ENCODE data around the gene CUL1. TPM values are rescaled to one million over a fixed set of nuclear protein-coding genes. Genes with fewer than 3 reads are reported as not detected.

Gene CUL1
- total RNA-seq, 1 experiment from 2014 or later: 53.1 TPM

DNA sequence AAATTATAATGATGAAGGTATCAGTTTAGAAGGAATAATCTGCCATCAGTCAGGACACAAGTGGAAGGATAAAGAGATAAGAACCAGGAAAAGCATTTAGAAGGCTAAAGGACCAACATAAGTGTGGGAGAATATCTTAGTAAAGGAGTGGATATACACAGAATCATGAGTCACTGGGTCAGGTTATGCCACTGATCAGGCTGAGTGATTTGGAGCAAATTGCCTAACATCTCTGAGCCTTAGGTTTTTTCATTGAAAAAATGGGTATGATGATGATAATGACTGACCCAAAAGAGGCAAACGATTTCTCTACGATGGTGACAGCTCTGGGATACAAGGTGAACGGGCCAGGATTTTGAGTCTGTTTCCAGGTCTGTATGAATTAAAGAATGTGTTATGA lies 2.8 kb upstream of the CUL1 start:
- Histone ChIP-seq H3K4me1 (ENCODE audit: control insufficient read depth in 1 of 2, insufficient read depth in 2 of 2, low read length in 2 of 2) (peaks cover 11 to 21% of the 10 kb centered on the region in 2 experiments), H3K9ac (ENCODE audit: low read length) (no peak overlapping the region), H2AFZ (ENCODE audit: low read depth, low read length, poor library complexity, severe bottlenecking) (no peak overlapping the region), H4K20me1 (ENCODE audit: insufficient read depth) (peaks cover 7% of the 10 kb centered on the region; the same call in 1 of the 2 replicates), H3K27ac (ENCODE audit: low read depth, low read length) (no peak overlapping the region), H3K79me2 (ENCODE audit: insufficient read depth, low read length) (peaks cover 26% of the 10 kb centered on the region), H3K4me3 (replicated peaks in 1 of 2; ENCODE audit: low read depth in 1 of 2, low read length in 2 of 2) (no peak overlapping the region), H3K36me3 (ENCODE audit: control insufficient read depth in 1 of 2, insufficient read depth in 2 of 2, low read length in 2 of 2) (no peaks in the 10 kb centered on the region), H3K9me2 (ENCODE audit: insufficient read depth) (no peaks in the 10 kb centered on the region), H3K9me3 (ENCODE audit: control insufficient read depth in 1 of 2, insufficient read depth in 1 of 2, low read depth in 1 of 2, low read length in 2 of 2) (no peaks in the 10 kb centered on the region), H3K27me3 (ENCODE audit: insufficient read depth, low read length) (no peaks in the 10 kb centered on the region), H3K4me2 (ENCODE audit: low read length) (no peak overlapping the region)
- ChIA-PET RAD21 (ENCODE audit: low non-redundant PET in 1 of 2, low total read pairs in 2 of 2, uncharacterized antibody in 2 of 2, unreplicated experiment in 2 of 2) (no interaction called here), CTCF (no interaction called here), POLR2A (no interaction called here)
- ATAC-seq: no peak
- TF ChIP-seq, protein P1, sequence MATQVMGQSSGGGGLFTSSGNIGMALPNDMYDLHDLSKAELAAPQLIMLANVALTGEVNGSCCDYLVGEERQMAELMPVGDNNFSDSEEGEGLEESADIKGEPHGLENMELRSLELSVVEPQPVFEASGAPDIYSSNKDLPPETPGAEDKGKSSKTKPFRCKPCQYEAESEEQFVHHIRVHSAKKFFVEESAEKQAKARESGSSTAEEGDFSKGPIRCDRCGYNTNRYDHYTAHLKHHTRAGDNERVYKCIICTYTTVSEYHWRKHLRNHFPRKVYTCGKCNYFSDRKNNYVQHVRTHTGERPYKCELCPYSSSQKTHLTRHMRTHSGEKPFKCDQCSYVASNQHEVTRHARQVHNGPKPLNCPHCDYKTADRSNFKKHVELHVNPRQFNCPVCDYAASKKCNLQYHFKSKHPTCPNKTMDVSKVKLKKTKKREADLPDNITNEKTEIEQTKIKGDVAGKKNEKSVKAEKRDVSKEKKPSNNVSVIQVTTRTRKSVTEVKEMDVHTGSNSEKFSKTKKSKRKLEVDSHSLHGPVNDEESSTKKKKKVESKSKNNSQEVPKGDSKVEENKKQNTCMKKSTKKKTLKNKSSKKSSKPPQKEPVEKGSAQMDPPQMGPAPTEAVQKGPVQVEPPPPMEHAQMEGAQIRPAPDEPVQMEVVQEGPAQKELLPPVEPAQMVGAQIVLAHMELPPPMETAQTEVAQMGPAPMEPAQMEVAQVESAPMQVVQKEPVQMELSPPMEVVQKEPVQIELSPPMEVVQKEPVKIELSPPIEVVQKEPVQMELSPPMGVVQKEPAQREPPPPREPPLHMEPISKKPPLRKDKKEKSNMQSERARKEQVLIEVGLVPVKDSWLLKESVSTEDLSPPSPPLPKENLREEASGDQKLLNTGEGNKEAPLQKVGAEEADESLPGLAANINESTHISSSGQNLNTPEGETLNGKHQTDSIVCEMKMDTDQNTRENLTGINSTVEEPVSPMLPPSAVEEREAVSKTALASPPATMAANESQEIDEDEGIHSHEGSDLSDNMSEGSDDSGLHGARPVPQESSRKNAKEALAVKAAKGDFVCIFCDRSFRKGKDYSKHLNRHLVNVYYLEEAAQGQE (IDR thresholded peaks at IDR 0.05; ENCODE audit: low read depth): no peak
- TF ChIP-seq EZH2phosphoT487 (IDR thresholded peaks at IDR 0.05; ENCODE audit: borderline replicate concordance) (no peak), ELF1 (IDR thresholded peaks at IDR 0.05; ENCODE audit: borderline replicate concordance, low read depth) (no peak), RAD21 (IDR thresholded peaks at IDR 0.05; ENCODE audit: low read depth) (no peak), EZH2 (IDR thresholded peaks at IDR 0.05) (no peak), ZNF274 (IDR thresholded peaks at IDR 0.05; ENCODE audit: low read depth, low read length) (no peak)
- intact Hi-C loops (cut with micrococcal nuclease): loop anchor here (10.0 kb wide), 1 partner anchor 269 kb away; no protein-coding TSS in a partner anchor
- BruUV-seq (replicated peaks): no TSS peak
- DNase-seq (ENCODE audit: low read depth, low spot score): no peak

DNA sequence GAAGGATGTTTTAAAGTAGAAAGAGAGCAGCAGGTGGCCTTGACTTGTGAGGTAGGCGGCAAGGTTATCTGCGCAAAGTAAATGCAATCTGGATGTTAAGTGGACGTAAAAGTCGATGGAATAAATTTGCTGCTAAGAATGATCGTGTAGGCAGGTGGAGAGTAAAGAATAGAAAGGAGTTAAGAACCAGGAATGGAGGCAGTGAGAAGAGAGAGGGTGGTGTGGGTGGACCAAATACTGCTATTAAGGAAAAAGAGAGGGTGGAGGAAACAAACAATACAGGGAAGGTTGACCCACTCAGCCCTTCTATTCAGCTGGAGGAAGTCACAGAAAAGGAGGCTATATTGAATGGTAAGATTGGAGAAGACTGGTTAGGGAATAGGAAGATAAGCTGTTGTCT lies 1.9 kb upstream of the CUL1 start:
- no peak for TF ChIP-seq YY1 (IDR thresholded peaks at IDR 0.05; ENCODE audit: extremely low read depth, insufficient replicate concordance, low read depth, low read length)
- BruUV-seq (replicated peaks): no TSS peak
- no peak overlapping the region for H3K27ac ChIP-seq (ENCODE audit: low read depth, low read length)
- intact Hi-C loops (cut with micrococcal nuclease): loop anchor here (10.0 kb wide), 1 partner anchor 268 kb away; no protein-coding TSS in a partner anchor
- ChIA-PET CTCF (no interaction called here), POLR2A (no interaction called here), RAD21 (ENCODE audit: low non-redundant PET in 1 of 2, low total read pairs in 2 of 2, uncharacterized antibody in 2 of 2, unreplicated experiment in 2 of 2) (no interaction called here)
- peaks cover 34% of the 10 kb centered on the region for H3K79me2 ChIP-seq (ENCODE audit: insufficient read depth, low read length)
- DNase-seq (ENCODE audit: low read depth, low spot score): no peak
- H3K9me2 ChIP-seq (ENCODE audit: insufficient read depth): no peaks in the 10 kb centered on the region
- H3K4me2 ChIP-seq (ENCODE audit: low read length): no peak overlapping the region
- H3K27me3 ChIP-seq (ENCODE audit: insufficient read depth, low read length): no peaks in the 10 kb centered on the region
- ATAC-seq: no peak
- H2AFZ ChIP-seq (ENCODE audit: low read depth, low read length, poor library complexity, severe bottlenecking): no peak overlapping the region
- no peak overlapping the region for H3K4me3 ChIP-seq (replicated peaks in 1 of 2; ENCODE audit: low read depth in 1 of 2, low read length in 2 of 2)
- peaks cover 12% of the 10 kb centered on the region; the same call in 1 of the 2 replicates for H4K20me1 ChIP-seq (ENCODE audit: insufficient read depth)
- H3K36me3 ChIP-seq (ENCODE audit: control insufficient read depth in 1 of 2, insufficient read depth in 2 of 2, low read length in 2 of 2): no peaks in the 10 kb centered on the region
- H3K4me1 ChIP-seq (ENCODE audit: control insufficient read depth in 1 of 2, insufficient read depth in 2 of 2, low read length in 2 of 2): peaks cover 18 to 30% of the 10 kb centered on the region in 2 experiments
- H3K9ac ChIP-seq (ENCODE audit: low read length): no peak overlapping the region
- H3K9me3 ChIP-seq (ENCODE audit: control insufficient read depth in 1 of 2, insufficient read depth in 1 of 2, low read depth in 1 of 2, low read length in 2 of 2): no peaks in the 10 kb centered on the region

All from HCT116 (cell line).